GM12878 (cell line): ENCODE results near the gene IDI1.

Source experiments
- CHD4 ChIP-seq: fragments of 200-600 bp; sonication (generic); IDR thresholded peaks from 2 replicates; pipeline ENCODE4 v1.6.1; 2016; ENCODE audit warnings: mild to moderate bottlenecking
- CTCF ChIP-seq, 3 experiments: IDR thresholded peaks in 2 of 3; conservative IDR thresholded peaks in 1 of 3; 2 replicates each; pipeline ENCODE4 v1.5.1; 2011; ENCODE audit warnings: low read depth in 3 of 3, low read length in 3 of 3, mild to moderate bottlenecking in 3 of 3, control low read depth in 2 of 3, moderate library complexity in 2 of 3, inconsistent platforms in 1 of 3, mixed read lengths in 1 of 3; ENCODE audit not compliant: control insufficient read depth in 2 of 3, insufficient read depth in 1 of 3; ENCODE audit errors: extremely low read depth in 1 of 3
- EP300 ChIP-seq, 2 experiments: fragments of 150-350 bp in 1 of 2; IDR thresholded peaks; 2 replicates each; pipeline ENCODE4 v1.6.1; 2011 to 2012; ENCODE audit warnings: low read depth in 2 of 2, low read length in 2 of 2, borderline replicate concordance in 1 of 2, improper control_type of control experiment in 1 of 2, inconsistent platforms in 1 of 2; ENCODE audit not compliant: control insufficient read depth in 1 of 2
- POLR2A ChIP-seq: IDR thresholded peaks from 2 replicates; pipeline ENCODE4 v1.6.1; 2011; ENCODE audit warnings: low read depth, mild to moderate bottlenecking, low read length
- STAT3 ChIP-seq: IDR thresholded peaks from 2 replicates; pipeline ENCODE4 v1.6.1; 2011; ENCODE audit warnings: low read depth, low read length, improper control_type of control experiment
- TAF1 ChIP-seq: IDR thresholded peaks from 2 replicates; pipeline ENCODE4 v1.6.1; 2011; ENCODE audit warnings: mild to moderate bottlenecking, low read depth, low read length, borderline replicate concordance
- TCF3 ChIP-seq: IDR thresholded peaks from 2 replicates; pipeline ENCODE4 v1.6.1; 2012; ENCODE audit warnings: low read depth, mild to moderate bottlenecking, low read length, borderline replicate concordance; ENCODE audit not compliant: insufficient read depth
- TF ChIP-seq, protein P1 (sequence below): IDR thresholded peaks from 2 replicates; pipeline ENCODE4 v1.6.1; 2012; ENCODE audit warnings: mild to moderate bottlenecking, low read depth, low read length

DNA sequence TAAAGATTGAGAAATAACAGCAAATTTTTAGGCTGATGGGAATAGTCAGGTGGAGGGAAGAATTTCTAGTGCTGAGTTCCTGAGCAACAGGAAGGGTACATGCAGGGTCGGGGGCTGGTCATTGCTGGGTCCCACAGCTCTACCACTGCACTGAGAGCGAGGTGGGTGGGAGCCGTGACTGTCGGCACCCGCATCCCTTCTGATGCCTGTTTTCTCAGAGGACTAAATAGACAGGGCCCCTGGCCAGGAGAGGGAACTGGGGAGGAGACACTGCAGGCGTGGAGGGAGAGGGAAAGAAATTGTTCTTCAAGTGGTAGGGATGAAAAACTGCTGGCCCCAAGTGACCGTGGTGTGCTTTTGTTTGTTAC, 53.4 kb downstream of the IDI1 start:
- TF ChIP-seq CTCF (IDR thresholded peaks at IDR 0.05 in 2 of 3, conservative IDR thresholded peaks at IDR 0.05 in 1 of 3; ENCODE audit: control insufficient read depth in 2 of 3, extremely low read depth in 1 of 3, insufficient read depth in 1 of 3, low read depth in 3 of 3, low read length in 3 of 3) (no peak), EP300 (IDR thresholded peaks at IDR 0.05; ENCODE audit: borderline replicate concordance in 1 of 2, control insufficient read depth in 1 of 2, low read depth in 2 of 2, low read length in 2 of 2) (no peak), STAT3 (no peak), CHD4 (no peak), TCF3 (no peak), POLR2A (0 out of 2 replicates have a peak, but pooled peaks have one; percentile 31), TAF1 (no peak)
- TF ChIP-seq, protein P1, sequence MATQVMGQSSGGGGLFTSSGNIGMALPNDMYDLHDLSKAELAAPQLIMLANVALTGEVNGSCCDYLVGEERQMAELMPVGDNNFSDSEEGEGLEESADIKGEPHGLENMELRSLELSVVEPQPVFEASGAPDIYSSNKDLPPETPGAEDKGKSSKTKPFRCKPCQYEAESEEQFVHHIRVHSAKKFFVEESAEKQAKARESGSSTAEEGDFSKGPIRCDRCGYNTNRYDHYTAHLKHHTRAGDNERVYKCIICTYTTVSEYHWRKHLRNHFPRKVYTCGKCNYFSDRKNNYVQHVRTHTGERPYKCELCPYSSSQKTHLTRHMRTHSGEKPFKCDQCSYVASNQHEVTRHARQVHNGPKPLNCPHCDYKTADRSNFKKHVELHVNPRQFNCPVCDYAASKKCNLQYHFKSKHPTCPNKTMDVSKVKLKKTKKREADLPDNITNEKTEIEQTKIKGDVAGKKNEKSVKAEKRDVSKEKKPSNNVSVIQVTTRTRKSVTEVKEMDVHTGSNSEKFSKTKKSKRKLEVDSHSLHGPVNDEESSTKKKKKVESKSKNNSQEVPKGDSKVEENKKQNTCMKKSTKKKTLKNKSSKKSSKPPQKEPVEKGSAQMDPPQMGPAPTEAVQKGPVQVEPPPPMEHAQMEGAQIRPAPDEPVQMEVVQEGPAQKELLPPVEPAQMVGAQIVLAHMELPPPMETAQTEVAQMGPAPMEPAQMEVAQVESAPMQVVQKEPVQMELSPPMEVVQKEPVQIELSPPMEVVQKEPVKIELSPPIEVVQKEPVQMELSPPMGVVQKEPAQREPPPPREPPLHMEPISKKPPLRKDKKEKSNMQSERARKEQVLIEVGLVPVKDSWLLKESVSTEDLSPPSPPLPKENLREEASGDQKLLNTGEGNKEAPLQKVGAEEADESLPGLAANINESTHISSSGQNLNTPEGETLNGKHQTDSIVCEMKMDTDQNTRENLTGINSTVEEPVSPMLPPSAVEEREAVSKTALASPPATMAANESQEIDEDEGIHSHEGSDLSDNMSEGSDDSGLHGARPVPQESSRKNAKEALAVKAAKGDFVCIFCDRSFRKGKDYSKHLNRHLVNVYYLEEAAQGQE = no peak
